ENCODE results near the gene FITM2. TPM values are rescaled to one million over a fixed set of nuclear protein-coding genes. Genes with fewer than 3 reads are reported as not detected.

The FITM2 gene
- total and polyA plus RNA-seq, 7 experiments from 2014 or later: 1.7 to 7.9 (median 3.8) TPM

- no peak for DNase-seq
- ATAC-seq: no peak
- no peak overlapping the region for H3K4me3 Mint-ChIP-seq
- peaks cover 0 to 1% (median 0%) of the 10 kb centered on the region in 11 donors for H3K9me3 Mint-ChIP-seq
- no peak overlapping the region for H3K27ac ChIP-seq (ENCODE audit: low read depth, low read length)
- no peaks in the 10 kb centered on the region for H3K27me3 Mint-ChIP-seq
- peaks cover 0 to 5% (median 0%) of the 10 kb centered on the region in 7 donors for H3K4me1 Mint-ChIP-seq
- H3K36me3 ChIP-seq (ENCODE audit: control insufficient read depth in 2 of 3, insufficient read depth in 3 of 3, low read length in 3 of 3): no peaks in the 10 kb centered on the region
- H3K36me3 Mint-ChIP-seq: peaks cover 0 to 21% (median 3%) of the 10 kb centered on the region in 5 donors
- H3K27me3 ChIP-seq (ENCODE audit: control insufficient read depth in 2 of 2, insufficient read depth in 2 of 2, low read length in 2 of 2): no peaks in the 10 kb centered on the region
- no peak overlapping the region for H3K4me3 ChIP-seq (ENCODE audit: low read length)
- peak overlapping the region in 1 of 9 donors; percentile 59 for H3K27ac Mint-ChIP-seq
- H3K9me3 ChIP-seq (ENCODE audit: control insufficient read depth in 2 of 3, low read length in 3 of 3): no peaks in the 10 kb centered on the region
- ChIA-PET CTCF (no interaction called here), POLR2A (no interaction called here)
- H3K4me1 ChIP-seq (ENCODE audit: control insufficient read depth in 2 of 2, insufficient read depth in 2 of 2, low read length in 2 of 2): no peaks in the 10 kb centered on the region
- intact Hi-C loops (cut with micrococcal nuclease): no loop called here
These were observed 31.8 kb downstream of the FITM2 start for GRCh38 chr20:44279228-44279627.

GRCh38 chr20:44274303-44275017 is 36.5 kb downstream of the FITM2 start:
- DNase-seq: no peak
- H3K9me3 ChIP-seq (ENCODE audit: control insufficient read depth in 2 of 3, low read length in 3 of 3): no peaks in the 10 kb centered on the region
- H3K4me3 ChIP-seq (ENCODE audit: low read length): no peak overlapping the region
- CTCF ChIA-PET: interaction anchor here (0.7 to 5.2 kb wide), 2 partner anchors 52 to 57 kb away, joined by 3 to 27 read pairs; no protein-coding TSS in a partner anchor
- Mint-ChIP-seq H3K36me3 (peaks cover 0 to 25% (median 11%) of the 10 kb centered on the region in 5 donors), H3K9me3 (peaks cover 0 to under 1% (median 0%) of the 10 kb centered on the region in 11 donors), H3K27me3 (no peaks in the 10 kb centered on the region), H3K4me3 (no peak overlapping the region), H3K27ac (no peak overlapping the region), H3K4me1 (no peaks in the 10 kb centered on the region)
- intact Hi-C loops (cut with micrococcal nuclease): loop anchor here in 1 of 2 donors (5.0 kb wide), 1 partner anchor 57 kb away; no protein-coding TSS in a partner anchor
- no peak overlapping the region for H3K27ac ChIP-seq (ENCODE audit: low read depth, low read length)
- no peak for ATAC-seq
- H3K4me1 ChIP-seq (ENCODE audit: control insufficient read depth in 2 of 2, insufficient read depth in 2 of 2, low read length in 2 of 2): no peaks in the 10 kb centered on the region
- H3K27me3 ChIP-seq (ENCODE audit: control insufficient read depth in 2 of 2, insufficient read depth in 2 of 2, low read length in 2 of 2): no peaks in the 10 kb centered on the region
- POLR2A ChIA-PET: no interaction called here
- peaks cover 0 to 4% (median 0%) of the 10 kb centered on the region in 3 experiments for H3K36me3 ChIP-seq (ENCODE audit: control insufficient read depth in 2 of 3, insufficient read depth in 3 of 3, low read length in 3 of 3)

- no peaks in the 10 kb centered on the region for H3K27me3 ChIP-seq (ENCODE audit: control insufficient read depth in 2 of 2, insufficient read depth in 2 of 2, low read length in 2 of 2)
- CTCF ChIA-PET: interaction anchor here (0.7 to 5.2 kb wide), 2 partner anchors 53 to 56 kb away, joined by 3 to 27 read pairs; no protein-coding TSS in a partner anchor
- H3K36me3 ChIP-seq (ENCODE audit: control insufficient read depth in 2 of 3, insufficient read depth in 3 of 3, low read length in 3 of 3): peaks cover 0 to 4% (median 0%) of the 10 kb centered on the region in 3 experiments
- POLR2A ChIA-PET: no interaction called here
- H3K9me3 Mint-ChIP-seq: peaks cover 0 to 4% (median 0%) of the 10 kb centered on the region in 11 donors
- no peak overlapping the region for H3K4me3 ChIP-seq (ENCODE audit: low read length)
- no peak for ATAC-seq
- H3K4me1 ChIP-seq (ENCODE audit: control insufficient read depth in 2 of 2, insufficient read depth in 2 of 2, low read length in 2 of 2): no peaks in the 10 kb centered on the region
- no peaks in the 10 kb centered on the region for H3K27me3 Mint-ChIP-seq
- H3K4me3 Mint-ChIP-seq: no peak overlapping the region
- no peak overlapping the region for H3K27ac ChIP-seq (ENCODE audit: low read depth, low read length)
- no peak overlapping the region for H3K27ac Mint-ChIP-seq
- peaks cover 0 to 2% (median 0%) of the 10 kb centered on the region in 7 donors for H3K4me1 Mint-ChIP-seq
- intact Hi-C loops (cut with micrococcal nuclease): loop anchor here in 1 of 2 donors (5.0 kb wide), 1 partner anchor 56 kb away; no protein-coding TSS in a partner anchor
- no peak for DNase-seq
- peaks cover 0 to 24% (median 16%) of the 10 kb centered on the region in 5 donors for H3K36me3 Mint-ChIP-seq
- no peaks in the 10 kb centered on the region for H3K9me3 ChIP-seq (ENCODE audit: control insufficient read depth in 2 of 3, low read length in 3 of 3)
These were observed 37.5 kb downstream of the FITM2 start for GRCh38 chr20:44273231-44274215.

GRCh38 chr20:44271915-44272663 is 38.9 kb downstream of the FITM2 start:
- CTCF ChIA-PET: interaction anchor here (5.2 kb wide), 1 partner anchor 55 kb away, joined by 27 read pairs; no protein-coding TSS in a partner anchor
- Mint-ChIP-seq H3K4me3 (no peak overlapping the region), H3K27ac (no peak overlapping the region), H3K36me3 (peaks cover 0 to 21% (median 11%) of the 10 kb centered on the region in 5 donors), H3K27me3 (no peaks in the 10 kb centered on the region), H3K4me1 (peaks cover 0 to 2% (median 0%) of the 10 kb centered on the region in 7 donors), H3K9me3 (peaks cover 0 to 4% (median 0%) of the 10 kb centered on the region in 11 donors)
- no peaks in the 10 kb centered on the region for H3K9me3 ChIP-seq (ENCODE audit: control insufficient read depth in 2 of 3, low read length in 3 of 3)
- no peak overlapping the region for H3K27ac ChIP-seq (ENCODE audit: low read depth, low read length)
- peaks cover 0 to 4% (median 0%) of the 10 kb centered on the region in 3 experiments for H3K36me3 ChIP-seq (ENCODE audit: control insufficient read depth in 2 of 3, insufficient read depth in 3 of 3, low read length in 3 of 3)
- POLR2A ChIA-PET: interaction anchor here (1.5 kb wide), 1 partner anchor 55 kb away, joined by 6 read pairs; no protein-coding TSS in a partner anchor
- no peaks in the 10 kb centered on the region for H3K4me1 ChIP-seq (ENCODE audit: control insufficient read depth in 2 of 2, insufficient read depth in 2 of 2, low read length in 2 of 2)
- ATAC-seq (peak; percentile 48), DNase-seq (peak in 3 of 9 donors; percentile 7 to 41 (median 8))
- H3K4me3 ChIP-seq (ENCODE audit: low read length): no peak overlapping the region
- H3K27me3 ChIP-seq (ENCODE audit: control insufficient read depth in 2 of 2, insufficient read depth in 2 of 2, low read length in 2 of 2): no peaks in the 10 kb centered on the region
- intact Hi-C loops (cut with micrococcal nuclease): loop anchor here (1.0 to 5.0 kb wide), 3 partner anchors 39 to 55 kb away; partner anchors contain the start of gene FITM2 (in 1 of the 2)

GRCh38 chr20:44268802-44269201 is 42.2 kb downstream of the FITM2 start:
- CTCF ChIA-PET: interaction anchor here (1.0 kb wide), 1 partner anchor 23 kb away, joined by 3 read pairs; no protein-coding TSS in a partner anchor
- no peak for ATAC-seq
- peaks cover 0 to 4% (median 0%) of the 10 kb centered on the region in 7 donors for H3K4me1 Mint-ChIP-seq

More at GRCh38 chr20:44268802-44269201, 42.2 kb downstream of the FITM2 start:
- peaks cover 0 to 4% (median 0%) of the 10 kb centered on the region in 3 experiments for H3K36me3 ChIP-seq (ENCODE audit: control insufficient read depth in 2 of 3, insufficient read depth in 3 of 3, low read length in 3 of 3)
- intact Hi-C loops (cut with micrococcal nuclease): no loop called here
- H3K4me3 Mint-ChIP-seq: no peak overlapping the region
- H3K4me3 ChIP-seq (ENCODE audit: low read length): no peak overlapping the region
- H3K4me1 ChIP-seq (ENCODE audit: control insufficient read depth in 2 of 2, insufficient read depth in 2 of 2, low read length in 2 of 2): no peaks in the 10 kb centered on the region
- POLR2A ChIA-PET: no interaction called here
- no peaks in the 10 kb centered on the region for H3K27me3 Mint-ChIP-seq
- DNase-seq: no peak
- peaks cover 0 to 4% (median 0%) of the 10 kb centered on the region in 11 donors for H3K9me3 Mint-ChIP-seq
- no peak overlapping the region for H3K27ac ChIP-seq (ENCODE audit: low read depth, low read length)
- no peaks in the 10 kb centered on the region for H3K27me3 ChIP-seq (ENCODE audit: control insufficient read depth in 2 of 2, insufficient read depth in 2 of 2, low read length in 2 of 2)
- no peak overlapping the region for H3K27ac Mint-ChIP-seq
- peaks cover 0 to 22% (median 10%) of the 10 kb centered on the region in 5 donors for H3K36me3 Mint-ChIP-seq
- H3K9me3 ChIP-seq (ENCODE audit: control insufficient read depth in 2 of 3, low read length in 3 of 3): no peaks in the 10 kb centered on the region

All from naive thymus-derived CD4-positive, alpha-beta T cell (primary cell).